HepG2 (cell line): ENCODE results near the gene MTG1. TPM values are rescaled to one million over a fixed set of nuclear protein-coding genes. Genes with fewer than 3 reads are reported as not detected.

Experiments
- AKAP8 ChIP-seq: sonication (generic); formaldehyde crosslinking; IDR thresholded peaks from 2 replicates; pipeline ENCODE4 v1.5.1; 2020; ENCODE audit warnings: mild to moderate bottlenecking, missing genetic modification reagents
- JUN ChIP-seq: sonication (generic); formaldehyde crosslinking; IDR thresholded peaks from 2 replicates; pipeline ENCODE4 v1.4.0; 2020; ENCODE audit warnings: mild to moderate bottlenecking, missing genetic modification reagents
- LCORL ChIP-seq, 2 experiments: fragments of 450-650 bp in 1 of 2; sonication (generic) in 1 of 2; formaldehyde crosslinking in 1 of 2; IDR thresholded peaks; 2 replicates each; pipeline versions ENCODE4 v1.5.0 to v1.6.1; 2017 to 2020; ENCODE audit warnings: antibody characterized with exemption in 1 of 2, missing genetic modification reagents in 1 of 2
- MEIS1 ChIP-seq: sonication (generic); formaldehyde crosslinking; IDR thresholded peaks from 2 replicates; pipeline ENCODE4 v1.9.0; 2021; ENCODE audit warnings: mild to moderate bottlenecking, missing genetic modification reagents, moderate library complexity, borderline replicate concordance
- MTF2 ChIP-seq: sonication (generic); formaldehyde crosslinking; IDR thresholded peaks from 2 replicates; pipeline ENCODE4 v1.5.0; 2020; ENCODE audit warnings: missing genetic modification reagents, borderline replicate concordance
- NFKBIZ ChIP-seq: IDR thresholded peaks from 2 replicates; pipeline ENCODE4 v1.6.1; 2018; ENCODE audit warnings: missing genetic modification reagents, missing compliant biosample characterization
- ZIK1 ChIP-seq: sonication (generic); formaldehyde crosslinking; IDR thresholded peaks from 2 replicates; pipeline ENCODE4 v1.5.0; 2020; ENCODE audit warnings: mild to moderate bottlenecking, low read depth, missing genetic modification reagents, borderline replicate concordance
- ZMYM4 ChIP-seq: sonication (generic); formaldehyde crosslinking; IDR thresholded peaks from 2 replicates; pipeline ENCODE4 v1.8.1; 2023; ENCODE audit warnings: mild to moderate bottlenecking, missing genetic modification reagents
- ZNF644 ChIP-seq: IDR thresholded peaks from 2 replicates; pipeline ENCODE4 v1.6.1; 2016; ENCODE audit warnings: low read depth
- ZNF790 ChIP-seq: sonication (generic); formaldehyde crosslinking; IDR thresholded peaks from 2 replicates; pipeline ENCODE4 v1.8.0; 2022; ENCODE audit warnings: missing genetic modification reagents, mild to moderate bottlenecking, borderline replicate concordance
- ZSCAN22 ChIP-seq: sonication (generic); formaldehyde crosslinking; IDR thresholded peaks from 2 replicates; pipeline ENCODE4 v1.4.0; 2020; ENCODE audit warnings: mild to moderate bottlenecking, missing genetic modification reagents
- polyA plus RNA-seq, 8 experiments: library from polyadenylated mRNA; depleted of rRNA in 3 of 8; stranded (reverse) in 7 of 8; unstranded in 1 of 8; fragments of >200 nt; fragmentation: Illumina TruSeq in 4 of 8; extraction: Trizol in 4 of 8; gene quantifications; 2 replicates each; pipeline versions ENCODE4 v1.2.1 to v1.2.3, GENCODE V29; 2011 to 2016; ENCODE audit warnings: low read depth in 4 of 8, missing spikeins in 1 of 8, mixed read lengths in 1 of 8; ENCODE audit not compliant: insufficient read depth in 1 of 8
- total RNA-seq, 5 experiments: library from RNA; depleted of rRNA; stranded (reverse); fragments of >200 nt; fragmentation: Illumina TruSeq; extraction: Trizol; gene quantifications; 2 replicates each; pipeline ENCODE4 v1.2.3, GENCODE V29; 2016; ENCODE audit warnings: low read depth in 1 of 5
- TF ChIP-seq, protein P1 (sequence below): sonication (generic); formaldehyde crosslinking; IDR thresholded peaks from 2 replicates; pipeline ENCODE4 v1.8.1; 2022; ENCODE audit warnings: mild to moderate bottlenecking, missing genetic modification reagents
- TF ChIP-seq, protein P2 (sequence below): sonication (generic); formaldehyde crosslinking; IDR thresholded peaks from 2 replicates; pipeline ENCODE4 v1.4.0; 2020; ENCODE audit warnings: missing genetic modification reagents, mild to moderate bottlenecking, borderline replicate concordance
- TF ChIP-seq, protein P3 (sequence below): sonication (generic); formaldehyde crosslinking; IDR thresholded peaks from 2 replicates; pipeline ENCODE4 v1.5.1; 2020; ENCODE audit warnings: mild to moderate bottlenecking, missing genetic modification reagents, moderate library complexity
- TF ChIP-seq, protein P4 (sequence below): sonication (generic); formaldehyde crosslinking; IDR thresholded peaks from 2 replicates; pipeline ENCODE4 v1.5.0; 2020; ENCODE audit warnings: missing genetic modification reagents
- TF ChIP-seq, protein P5 (sequence below): sonication (generic); formaldehyde crosslinking; IDR thresholded peaks from 2 replicates; pipeline ENCODE4 v1.4.0; 2020; ENCODE audit warnings: missing genetic modification reagents
- TF ChIP-seq, protein P6 (sequence below): IDR thresholded peaks from 2 replicates; pipeline ENCODE4 v1.6.1; 2016; ENCODE audit warnings: missing genetic modification reagents, missing compliant biosample characterization

Gene MTG1
- total and polyA plus RNA-seq, 2 of the 13 experiments (the other 11 are each of a cell fraction or from before 2014, with no cell fraction given), result 42.0 to 103 TPM

DNA sequence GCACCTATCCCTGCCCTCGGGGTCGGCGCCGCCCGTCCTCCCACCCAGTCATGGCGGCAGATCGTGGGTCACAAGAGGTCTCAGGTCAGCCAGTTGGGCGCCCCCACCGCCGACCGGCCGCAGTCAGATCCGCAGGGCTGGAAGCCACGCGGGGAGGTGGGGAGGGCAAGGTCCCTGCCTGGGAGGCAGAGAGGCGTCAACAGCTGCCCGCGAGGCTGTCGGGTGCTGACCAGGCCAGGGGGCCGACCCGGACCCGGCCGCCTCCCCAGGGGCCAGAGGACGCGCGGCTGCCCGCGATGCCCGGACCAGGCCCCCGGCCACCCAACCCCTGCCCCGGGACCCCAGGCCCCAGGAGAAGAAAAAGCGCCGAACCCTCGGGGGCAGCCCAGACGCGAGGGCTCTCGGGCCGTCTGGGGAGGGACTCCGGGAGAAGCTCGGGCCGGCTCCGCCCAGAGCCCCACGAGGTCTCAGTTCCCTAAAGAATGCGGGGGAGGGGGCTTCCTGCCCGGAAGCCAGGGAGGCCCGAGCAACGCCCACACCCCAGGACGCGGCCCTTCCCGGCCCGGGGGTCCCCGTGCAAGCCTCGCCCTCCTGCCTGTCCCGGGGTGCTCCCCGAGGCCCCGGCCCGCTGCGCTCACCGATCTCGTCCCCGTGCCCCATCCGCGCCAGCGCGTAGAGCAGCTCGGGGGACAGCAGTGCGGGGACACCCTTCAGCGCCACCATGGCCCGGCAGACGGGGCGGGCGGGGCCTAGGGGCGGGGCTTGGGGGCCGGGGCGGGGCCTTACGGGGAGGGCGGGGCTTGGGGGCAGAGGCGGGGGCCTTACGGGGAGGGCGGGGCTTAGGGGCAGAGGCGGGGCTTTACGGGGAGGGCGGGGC lies 36.4 kb upstream of the MTG1 start, which contains the start of gene FUOM (continued):
- TF ChIP-seq, protein P1, sequence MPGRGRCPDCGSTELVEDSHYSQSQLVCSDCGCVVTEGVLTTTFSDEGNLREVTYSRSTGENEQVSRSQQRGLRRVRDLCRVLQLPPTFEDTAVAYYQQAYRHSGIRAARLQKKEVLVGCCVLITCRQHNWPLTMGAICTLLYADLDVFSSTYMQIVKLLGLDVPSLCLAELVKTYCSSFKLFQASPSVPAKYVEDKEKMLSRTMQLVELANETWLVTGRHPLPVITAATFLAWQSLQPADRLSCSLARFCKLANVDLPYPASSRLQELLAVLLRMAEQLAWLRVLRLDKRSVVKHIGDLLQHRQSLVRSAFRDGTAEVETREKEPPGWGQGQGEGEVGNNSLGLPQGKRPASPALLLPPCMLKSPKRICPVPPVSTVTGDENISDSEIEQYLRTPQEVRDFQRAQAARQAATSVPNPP (CRISPR knock-in tag), result no peak
- TF ChIP-seq NFKBIZ (CRISPR knock-in tag) (no peak), JUN (CRISPR knock-in tag) (no peak), ZNF790 (CRISPR knock-in tag) (peak; percentile 94; the same call in 1 of the 2 replicates), MEIS1 (CRISPR knock-in tag) (no peak), MTF2 (no peak), AKAP8 (no peak), ZMYM4 (CRISPR knock-in tag) (no peak), ZSCAN22 (CRISPR knock-in tag) (no peak), LCORL (IDR thresholded peaks at IDR 0.05) (no peak), LCORL (CRISPR knock-in tag; IDR thresholded peaks at IDR 0.05) (no peak), ZNF644 (CRISPR knock-in tag) (no peak), ZIK1 (CRISPR knock-in tag) (0 out of 2 replicates have a peak, but pooled peaks have one; percentile 48)
- TF ChIP-seq, protein P2, sequence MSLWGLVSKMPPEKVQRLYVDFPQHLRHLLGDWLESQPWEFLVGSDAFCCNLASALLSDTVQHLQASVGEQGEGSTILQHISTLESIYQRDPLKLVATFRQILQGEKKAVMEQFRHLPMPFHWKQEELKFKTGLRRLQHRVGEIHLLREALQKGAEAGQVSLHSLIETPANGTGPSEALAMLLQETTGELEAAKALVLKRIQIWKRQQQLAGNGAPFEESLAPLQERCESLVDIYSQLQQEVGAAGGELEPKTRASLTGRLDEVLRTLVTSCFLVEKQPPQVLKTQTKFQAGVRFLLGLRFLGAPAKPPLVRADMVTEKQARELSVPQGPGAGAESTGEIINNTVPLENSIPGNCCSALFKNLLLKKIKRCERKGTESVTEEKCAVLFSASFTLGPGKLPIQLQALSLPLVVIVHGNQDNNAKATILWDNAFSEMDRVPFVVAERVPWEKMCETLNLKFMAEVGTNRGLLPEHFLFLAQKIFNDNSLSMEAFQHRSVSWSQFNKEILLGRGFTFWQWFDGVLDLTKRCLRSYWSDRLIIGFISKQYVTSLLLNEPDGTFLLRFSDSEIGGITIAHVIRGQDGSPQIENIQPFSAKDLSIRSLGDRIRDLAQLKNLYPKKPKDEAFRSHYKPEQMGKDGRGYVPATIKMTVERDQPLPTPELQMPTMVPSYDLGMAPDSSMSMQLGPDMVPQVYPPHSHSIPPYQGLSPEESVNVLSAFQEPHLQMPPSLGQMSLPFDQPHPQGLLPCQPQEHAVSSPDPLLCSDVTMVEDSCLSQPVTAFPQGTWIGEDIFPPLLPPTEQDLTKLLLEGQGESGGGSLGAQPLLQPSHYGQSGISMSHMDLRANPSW (CRISPR knock-in tag), result 0 out of 2 replicates have a peak, but pooled peaks have one; percentile 37
- TF ChIP-seq, protein P3, sequence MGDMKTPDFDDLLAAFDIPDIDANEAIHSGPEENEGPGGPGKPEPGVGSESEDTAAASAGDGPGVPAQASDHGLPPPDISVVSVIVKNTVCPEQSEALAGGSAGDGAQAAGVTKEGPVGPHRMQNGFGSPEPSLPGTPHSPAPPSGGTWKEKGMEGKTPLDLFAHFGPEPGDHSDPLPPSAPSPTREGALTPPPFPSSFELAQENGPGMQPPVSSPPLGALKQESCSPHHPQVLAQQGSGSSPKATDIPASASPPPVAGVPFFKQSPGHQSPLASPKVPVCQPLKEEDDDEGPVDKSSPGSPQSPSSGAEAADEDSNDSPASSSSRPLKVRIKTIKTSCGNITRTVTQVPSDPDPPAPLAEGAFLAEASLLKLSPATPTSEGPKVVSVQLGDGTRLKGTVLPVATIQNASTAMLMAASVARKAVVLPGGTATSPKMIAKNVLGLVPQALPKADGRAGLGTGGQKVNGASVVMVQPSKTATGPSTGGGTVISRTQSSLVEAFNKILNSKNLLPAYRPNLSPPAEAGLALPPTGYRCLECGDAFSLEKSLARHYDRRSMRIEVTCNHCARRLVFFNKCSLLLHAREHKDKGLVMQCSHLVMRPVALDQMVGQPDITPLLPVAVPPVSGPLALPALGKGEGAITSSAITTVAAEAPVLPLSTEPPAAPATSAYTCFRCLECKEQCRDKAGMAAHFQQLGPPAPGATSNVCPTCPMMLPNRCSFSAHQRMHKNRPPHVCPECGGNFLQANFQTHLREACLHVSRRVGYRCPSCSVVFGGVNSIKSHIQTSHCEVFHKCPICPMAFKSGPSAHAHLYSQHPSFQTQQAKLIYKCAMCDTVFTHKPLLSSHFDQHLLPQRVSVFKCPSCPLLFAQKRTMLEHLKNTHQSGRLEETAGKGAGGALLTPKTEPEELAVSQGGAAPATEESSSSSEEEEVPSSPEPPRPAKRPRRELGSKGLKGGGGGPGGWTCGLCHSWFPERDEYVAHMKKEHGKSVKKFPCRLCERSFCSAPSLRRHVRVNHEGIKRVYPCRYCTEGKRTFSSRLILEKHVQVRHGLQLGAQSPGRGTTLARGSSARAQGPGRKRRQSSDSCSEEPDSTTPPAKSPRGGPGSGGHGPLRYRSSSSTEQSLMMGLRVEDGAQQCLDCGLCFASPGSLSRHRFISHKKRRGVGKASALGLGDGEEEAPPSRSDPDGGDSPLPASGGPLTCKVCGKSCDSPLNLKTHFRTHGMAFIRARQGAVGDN, result peak; percentile 93
- TF ChIP-seq, protein P4, sequence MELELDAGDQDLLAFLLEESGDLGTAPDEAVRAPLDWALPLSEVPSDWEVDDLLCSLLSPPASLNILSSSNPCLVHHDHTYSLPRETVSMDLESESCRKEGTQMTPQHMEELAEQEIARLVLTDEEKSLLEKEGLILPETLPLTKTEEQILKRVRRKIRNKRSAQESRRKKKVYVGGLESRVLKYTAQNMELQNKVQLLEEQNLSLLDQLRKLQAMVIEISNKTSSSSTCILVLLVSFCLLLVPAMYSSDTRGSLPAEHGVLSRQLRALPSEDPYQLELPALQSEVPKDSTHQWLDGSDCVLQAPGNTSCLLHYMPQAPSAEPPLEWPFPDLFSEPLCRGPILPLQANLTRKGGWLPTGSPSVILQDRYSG, result peak; percentile 16; the same call in 1 of the 2 replicates
- TF ChIP-seq, protein P5, sequence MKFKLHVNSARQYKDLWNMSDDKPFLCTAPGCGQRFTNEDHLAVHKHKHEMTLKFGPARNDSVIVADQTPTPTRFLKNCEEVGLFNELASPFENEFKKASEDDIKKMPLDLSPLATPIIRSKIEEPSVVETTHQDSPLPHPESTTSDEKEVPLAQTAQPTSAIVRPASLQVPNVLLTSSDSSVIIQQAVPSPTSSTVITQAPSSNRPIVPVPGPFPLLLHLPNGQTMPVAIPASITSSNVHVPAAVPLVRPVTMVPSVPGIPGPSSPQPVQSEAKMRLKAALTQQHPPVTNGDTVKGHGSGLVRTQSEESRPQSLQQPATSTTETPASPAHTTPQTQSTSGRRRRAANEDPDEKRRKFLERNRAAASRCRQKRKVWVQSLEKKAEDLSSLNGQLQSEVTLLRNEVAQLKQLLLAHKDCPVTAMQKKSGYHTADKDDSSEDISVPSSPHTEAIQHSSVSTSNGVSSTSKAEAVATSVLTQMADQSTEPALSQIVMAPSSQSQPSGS (CRISPR knock-in tag), result no peak
- TF ChIP-seq, protein P6, sequence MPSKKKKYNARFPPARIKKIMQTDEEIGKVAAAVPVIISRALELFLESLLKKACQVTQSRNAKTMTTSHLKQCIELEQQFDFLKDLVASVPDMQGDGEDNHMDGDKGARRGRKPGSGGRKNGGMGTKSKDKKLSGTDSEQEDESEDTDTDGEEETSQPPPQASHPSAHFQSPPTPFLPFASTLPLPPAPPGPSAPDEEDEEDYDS (CRISPR knock-in tag), result peak; percentile 43
